IMR-90 (cell line): ENCODE results near the gene FARS2. TPM values are rescaled to one million over a fixed set of nuclear protein-coding genes. Genes with fewer than 3 reads are reported as not detected.

ENCODE experiments used
- ATAC-seq: fragments of 200-7000 bp; cut with Tn5 transposase; 2 replicates; pipeline ENCODE4 v1.9.1; 2020; ENCODE audit warnings: low read depth, mild to moderate bottlenecking, moderate library complexity
- BruUV-seq: library from RNA; stranded (reverse); fragments of 400-500 nt; replicated peaks from 2 replicates; lab custom pipeline; 2021; lab: Mats Ljungman, UMichigan
- CTCF ChIA-PET: fragments of 300-600 bp; formaldehyde crosslinking; extraction: SDS; loops from one replicate; lab custom pipeline; 2021; ENCODE audit warnings: antibody characterized with exemption; lab: Yijun Ruan, JAX
- POLR2A ChIA-PET: fragments of 300-600 bp; sonication (Branson Sonifier 250); formaldehyde crosslinking; loops from one replicate; lab custom pipeline; 2022; ENCODE audit warnings: antibody characterized with exemption; ENCODE audit not compliant: unreplicated experiment; lab: Charles Lee
- DNase-seq: peaks from one replicate; pipeline ENCODE4 v3.0.0; 2013
- H2AFZ ChIP-seq: replicated peaks from 2 replicates; pipeline ENCODE3; 2013; ENCODE audit warnings: low read length, mild to moderate bottlenecking; ENCODE audit not compliant: poor library complexity
- H2AK5ac ChIP-seq: 2 replicates; pipeline ENCODE4 v1.6.1; 2013; ENCODE audit warnings: low read depth, low read length, inconsistent platforms
- H2AK9ac ChIP-seq: replicated peaks from 2 replicates; pipeline ENCODE3; 2013; ENCODE audit warnings: mild to moderate bottlenecking, low read depth, low read length, moderate library complexity; ENCODE audit not compliant: poor library complexity
- H2BK120ac ChIP-seq: 2 replicates; pipeline ENCODE4 v1.6.1; 2013; ENCODE audit warnings: low read depth, low read length, inconsistent platforms
- H2BK15ac ChIP-seq: 3 replicates; pipeline ENCODE4 v1.6.1; 2013; ENCODE audit warnings: low read depth, low read length, inconsistent platforms
- H2BK20ac ChIP-seq: 2 replicates; pipeline ENCODE4 v1.6.1; 2013; ENCODE audit warnings: low read depth, mild to moderate bottlenecking, inconsistent platforms, low read length, moderate library complexity
- H2BK5ac ChIP-seq: 2 replicates; pipeline ENCODE4 v1.6.1; 2013; ENCODE audit warnings: mild to moderate bottlenecking, low read depth, low read length, inconsistent platforms; ENCODE audit not compliant: poor library complexity, severe bottlenecking
- H3K14ac ChIP-seq: replicated peaks from 2 replicates; pipeline ENCODE4 v1.6.1; 2013; ENCODE audit warnings: low read depth, low read length, inconsistent platforms
- H3K18ac ChIP-seq: 2 replicates; pipeline ENCODE4 v1.6.1; 2013; ENCODE audit warnings: low read depth, low read length, control low read depth
- H3K23ac ChIP-seq: 2 replicates; pipeline ENCODE4 v1.6.1; 2013; ENCODE audit warnings: low read depth, low read length, inconsistent platforms
- H3K27ac ChIP-seq: 2 replicates; pipeline ENCODE4 v1.5.1; 2013; ENCODE audit warnings: mild to moderate bottlenecking, control low read depth, low read length; ENCODE audit not compliant: insufficient read depth
- H3K27me3 ChIP-seq: 2 replicates; pipeline ENCODE4 v1.6.1; 2013; ENCODE audit warnings: low read length; ENCODE audit not compliant: control insufficient read depth, insufficient read depth
- H3K36me3 ChIP-seq: 2 replicates; pipeline ENCODE4 v1.6.1; 2013; ENCODE audit warnings: low read length, mixed read lengths; ENCODE audit not compliant: control insufficient read depth, insufficient read depth
- H3K4ac ChIP-seq: 2 replicates; pipeline ENCODE4 v1.6.1; 2013; ENCODE audit warnings: low read depth, low read length, inconsistent platforms
- H3K4me1 ChIP-seq: 2 replicates; pipeline ENCODE4 v1.6.1; 2013; ENCODE audit warnings: low read length, mixed read lengths; ENCODE audit not compliant: control insufficient read depth, insufficient read depth
- H3K4me2 ChIP-seq: 2 replicates; pipeline ENCODE4 v1.6.1; 2013; ENCODE audit warnings: low read depth, mild to moderate bottlenecking, control low read depth, low read length, moderate library complexity
- H3K4me3 ChIP-seq: 2 replicates; pipeline ENCODE4 v1.5.1; 2013; ENCODE audit warnings: low read depth, mild to moderate bottlenecking, control low read depth, low read length, moderate library complexity; ENCODE audit not compliant: insufficient read depth
- H3K56ac ChIP-seq: 2 replicates; pipeline ENCODE4 v1.6.1; 2013; ENCODE audit warnings: low read length, inconsistent platforms; ENCODE audit not compliant: insufficient read depth; ENCODE audit errors: extremely low read depth
- H3K79me1 ChIP-seq, 2 experiments: 2 replicates each; pipeline ENCODE4 v1.6.1; 2013; ENCODE audit warnings: low read length in 2 of 2, inconsistent platforms in 1 of 2, low read depth in 1 of 2
- H3K9ac ChIP-seq: 2 replicates; pipeline ENCODE4 v1.6.1; 2013; ENCODE audit warnings: low read depth, low read length, control low read depth
- H3K9me1 ChIP-seq: 2 replicates; pipeline ENCODE4 v1.6.1; 2013; ENCODE audit warnings: low read length, inconsistent platforms; ENCODE audit not compliant: insufficient read depth
- H3K9me3 ChIP-seq: 2 replicates; pipeline ENCODE4 v1.6.1; 2013; ENCODE audit warnings: low read length; ENCODE audit not compliant: control insufficient read depth, insufficient read depth
- H4K20me1 ChIP-seq: 2 replicates; pipeline ENCODE4 v1.6.1; 2013; ENCODE audit warnings: low read length, inconsistent platforms; ENCODE audit not compliant: insufficient read depth
- H4K5ac ChIP-seq: 2 replicates; pipeline ENCODE4 v1.6.1; 2013; ENCODE audit warnings: mild to moderate bottlenecking, low read depth, low read length, control low read depth
- H4K8ac ChIP-seq, 2 experiments: 2 replicates each; pipeline ENCODE4 v1.6.1; 2013; ENCODE audit warnings: low read depth in 2 of 2, low read length in 2 of 2, control low read depth in 1 of 2, inconsistent platforms in 1 of 2
- H4K91ac ChIP-seq: 2 replicates; pipeline ENCODE4 v1.6.1; 2013; ENCODE audit warnings: low read depth, low read length, inconsistent platforms; ENCODE audit not compliant: insufficient read depth
- CEBPB ChIP-seq: IDR thresholded peaks from 2 replicates; pipeline ENCODE4 v1.6.1; 2012; ENCODE audit warnings: low read depth, low read length, improper control_type of control experiment
- ELK1 ChIP-seq: fragments of 150-350 bp; IDR thresholded peaks from 2 replicates; pipeline ENCODE4 v1.6.1; 2016; ENCODE audit warnings: low read depth, mild to moderate bottlenecking, low read length, moderate library complexity, borderline replicate concordance
- FOS ChIP-seq: fragments of 150-350 bp; IDR thresholded peaks from 2 replicates; pipeline ENCODE4 v1.6.1; 2016; ENCODE audit warnings: low read depth, low read length
- MAZ ChIP-seq: IDR thresholded peaks from 2 replicates; pipeline ENCODE4 v1.6.1; 2012; ENCODE audit warnings: low read depth, mild to moderate bottlenecking, low read length, improper control_type of control experiment, moderate library complexity, borderline replicate concordance
- NFE2L2 ChIP-seq: fragments of 150-350 bp; IDR thresholded peaks from 2 replicates; pipeline ENCODE4 v1.6.1; 2016; ENCODE audit warnings: low read depth, mild to moderate bottlenecking, low read length
- RAD21 ChIP-seq: IDR thresholded peaks from 2 replicates; pipeline ENCODE4 v1.6.1; 2012; ENCODE audit warnings: low read length, improper control_type of control experiment
- RCOR1 ChIP-seq: IDR thresholded peaks from 2 replicates; pipeline ENCODE4 v1.6.1; 2012; ENCODE audit warnings: mild to moderate bottlenecking, low read length, improper control_type of control experiment; ENCODE audit not compliant: insufficient replicate concordance
- RFX5 ChIP-seq: IDR thresholded peaks from 2 replicates; pipeline ENCODE4 v1.8.0; 2012; ENCODE audit warnings: low read depth, mild to moderate bottlenecking, low read length, moderate library complexity
- WGBS, 2 experiments: methylation state at CpG; one replicate each; pipeline versions ENCODE4 v1.1.5 to v1.1.7; 2013; ENCODE audit warnings: missing lambda C conversion rate in 2 of 2; ENCODE audit not compliant: insufficient read length in 1 of 2; ENCODE audit errors: extremely low coverage in 2 of 2; 5-methylcytosine and 5-hydroxymethylcytosine counted together
- dilution Hi-C: fragments of 300-500 bp; cut with HindIII; formaldehyde crosslinking; loops from one replicate; pipeline ENCODE4 v1.14.3; 2018; ENCODE audit warnings: low sequenced_read_pairs; ENCODE audit not compliant: unreplicated experiment
- in situ Hi-C: fragments of 300-500 bp; cut with MboI; formaldehyde crosslinking; loops from 3 replicates; pipeline ENCODE4 v1.14.3; 2019; ENCODE audit warnings: low sequenced_read_pairs, inconsistent platforms, mixed read lengths
- intact Hi-C: fragments of 100-400 bp; cut with micrococcal nuclease; formaldehyde crosslinking; loops from 2 replicates; pipeline ENCODE4 v1.10.0; 2022
- polyA plus RNA-seq, 3 experiments: library from polyadenylated mRNA; depleted of rRNA; stranded (reverse); fragments of >200 nt; gene quantifications; 2 replicates each; pipeline ENCODE4 v1.2.3, GENCODE V29; 2012; ENCODE audit warnings: low replicate concordance in 1 of 3
- total RNA-seq: library from RNA; depleted of rRNA; stranded (reverse); fragments of >200 nt; gene quantifications from 2 replicates; pipeline ENCODE4 v1.2.3, GENCODE V29; 2012
- TF ChIP-seq, protein P1 (sequence below): fragments of 150-350 bp; IDR thresholded peaks from 2 replicates; pipeline ENCODE4 v1.6.1; 2017; ENCODE audit warnings: mild to moderate bottlenecking, antibody characterized with exemption, low read length, low read depth

Gene FARS2
- total and polyA plus RNA-seq, 2 of the 4 experiments (the other 2 are of a cell fraction) = 12.1 to 28.9 TPM

DNA sequence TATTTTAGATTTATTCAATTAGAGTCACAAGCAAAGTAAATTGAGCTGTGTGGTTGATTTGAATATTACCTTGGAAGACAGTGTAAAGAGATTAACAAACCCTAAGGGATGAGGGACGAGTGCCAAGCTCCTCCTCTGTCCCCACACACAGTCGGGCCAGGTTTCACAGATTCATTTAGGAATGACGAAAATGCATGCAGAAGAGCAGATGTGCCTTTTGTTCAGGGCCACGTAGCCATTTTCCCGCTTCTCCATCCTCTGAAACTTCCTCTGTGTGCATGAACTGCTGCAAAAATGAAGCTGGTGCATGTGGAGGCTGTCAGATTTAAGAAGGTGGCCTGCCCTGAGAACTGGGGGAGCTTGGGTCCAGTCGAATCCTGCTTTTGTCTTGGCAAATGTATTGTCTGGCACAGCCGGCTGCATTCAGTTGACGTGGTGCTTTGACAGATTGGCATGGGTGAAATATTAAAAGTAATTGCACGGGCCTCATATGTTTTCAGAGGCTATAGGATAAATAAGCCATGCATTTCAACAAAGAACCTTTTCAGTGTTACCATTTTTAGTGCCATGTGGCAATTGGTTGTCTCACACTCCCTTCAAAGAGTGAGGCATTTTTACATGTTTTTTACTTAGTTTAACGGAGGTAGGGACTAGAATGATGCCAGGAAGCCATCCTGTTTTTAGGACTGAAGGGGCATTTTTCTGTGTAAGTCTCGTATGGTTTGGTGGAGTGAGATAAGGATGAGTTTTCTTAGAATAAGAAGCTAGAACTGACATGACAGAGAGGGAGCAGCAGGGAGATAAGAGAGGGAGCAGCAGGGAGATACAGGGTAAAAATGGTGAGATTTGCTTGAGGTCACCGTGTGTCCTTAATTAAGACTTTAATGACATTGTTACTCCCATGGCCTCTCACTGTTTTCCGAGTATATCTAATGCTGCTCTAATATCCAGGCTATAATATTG lies 384.3 kb downstream of the FARS2 start:
- Histone ChIP-seq H3K36me3 (no peaks in the 10 kb centered on the region), H3K27ac (no peak overlapping the region), H4K20me1 (no peaks in the 10 kb centered on the region), H3K4me1 (no peaks in the 10 kb centered on the region), H2BK15ac (no peak overlapping the region), H2AFZ (no peak overlapping the region), H3K9me1 (no peaks in the 10 kb centered on the region), H3K9me3 (peaks cover 2% of the 10 kb centered on the region; the same call in 1 of the 2 replicates), H4K91ac (no peak overlapping the region), H3K9ac (no peak overlapping the region), H2AK5ac (no peak overlapping the region), H3K27me3 (no peaks in the 10 kb centered on the region), H3K4me3 (no peak overlapping the region), H3K4me2 (no peak overlapping the region), H2BK5ac (no peak overlapping the region), H3K23ac (no peak overlapping the region), H3K4ac (no peak overlapping the region), H2BK120ac (no peak overlapping the region), H3K56ac (no peak overlapping the region), H4K5ac (no peak overlapping the region), H4K8ac (no peak overlapping the region), H2BK20ac (no peak overlapping the region), H2AK9ac (no peak overlapping the region), H3K14ac (no peak overlapping the region), H3K79me1 (no peaks in the 10 kb centered on the region), H3K18ac (no peak overlapping the region)
- POLR2A ChIA-PET = no interaction called here
- no TSS peak for BruUV-seq
- CTCF ChIA-PET = no interaction called here
- intact Hi-C loops (no loop called here), dilution Hi-C loops (no loop called here), in situ Hi-C loops (no loop called here)
- 73% methylated on average over 4 of the region's 13 CpGs; no CpG with 5 or more reads in 1 of the 2 experiments for WGBS, 2 experiments
- DNase-seq (no peak), ATAC-seq (no peak)
- TF ChIP-seq ELK1 = no peak
- TF ChIP-seq MAZ = no peak
- no peak for TF ChIP-seq RAD21
- TF ChIP-seq, protein P1, sequence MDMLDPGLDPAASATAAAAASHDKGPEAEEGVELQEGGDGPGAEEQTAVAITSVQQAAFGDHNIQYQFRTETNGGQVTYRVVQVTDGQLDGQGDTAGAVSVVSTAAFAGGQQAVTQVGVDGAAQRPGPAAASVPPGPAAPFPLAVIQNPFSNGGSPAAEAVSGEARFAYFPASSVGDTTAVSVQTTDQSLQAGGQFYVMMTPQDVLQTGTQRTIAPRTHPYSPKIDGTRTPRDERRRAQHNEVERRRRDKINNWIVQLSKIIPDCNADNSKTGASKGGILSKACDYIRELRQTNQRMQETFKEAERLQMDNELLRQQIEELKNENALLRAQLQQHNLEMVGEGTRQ = no peak
- no peak for TF ChIP-seq RCOR1
- no peak for TF ChIP-seq NFE2L2
- TF ChIP-seq FOS = no peak
- no peak for TF ChIP-seq RFX5
- TF ChIP-seq CEBPB = no peak
